Tibial nerve (tissue), 4 donors: ENCODE data around the gene CCDC69. TPM values are rescaled to one million over a fixed set of nuclear protein-coding genes. Genes with fewer than 3 reads are reported as not detected.

Source experiments
- DNase-seq, 2 donors: peaks; one replicate each; pipeline ENCODE4 v3.0.0-alpha.2; 2019; ENCODE audit warnings: low spot score in 2 of 2
- H3K27ac ChIP-seq, 4 donors: fragments of 200-600 bp; sonication (generic) in 3 of 4; one replicate each; pipeline ENCODE4 v1.5.1; 2017 to 2019; ENCODE audit warnings: mild to moderate bottlenecking in 1 of 4
- H3K27me3 ChIP-seq, 2 donors: fragments of 200-600 bp; sonication (generic) in 1 of 2; one replicate each; pipeline versions ENCODE4 v1.5.1 to v1.6.0; 2017 to 2019
- H3K36me3 ChIP-seq, 3 donors: fragments of 200-600 bp; sonication (generic); one replicate each; pipeline ENCODE4 v1.5.1; 2018 to 2019
- H3K4me1 ChIP-seq, 4 donors: fragments of 200-600 bp; sonication (generic) in 3 of 4; one replicate each; pipeline ENCODE4 v1.5.1; 2017 to 2019
- H3K4me3 ChIP-seq, 4 donors: fragments of 200-600 bp; sonication (generic) in 3 of 4; one replicate each; pipeline ENCODE4 v1.5.1; 2017 to 2019; ENCODE audit warnings: mild to moderate bottlenecking in 1 of 4, moderate library complexity in 1 of 4
- H3K9me3 ChIP-seq, 4 donors: fragments of 200-600 bp; sonication (generic) in 3 of 4; one replicate each; pipeline ENCODE4 v1.5.1; 2017 to 2019
- CTCF ChIP-seq, 5 experiments: fragments of 200-600 bp in 3 of 5; fragments of 450-650 bp in 2 of 5; sonication (generic) in 3 of 5; IDR thresholded peaks; one replicate each; pipeline ENCODE4 v1.5.1; 2016 to 2019; ENCODE audit warnings: antibody characterized with exemption in 5 of 5, mild to moderate bottlenecking in 3 of 5, moderate library complexity in 2 of 5
- EP300 ChIP-seq, 2 donors: sonication (generic); formaldehyde crosslinking; IDR thresholded peaks; one replicate each; pipeline ENCODE4 v1.6.1; 2017; ENCODE audit warnings: antibody characterized with exemption in 2 of 2, mild to moderate bottlenecking in 1 of 2
- POLR2A ChIP-seq, 2 donors: fragments of 450-650 bp; IDR thresholded peaks; one replicate each; pipeline ENCODE4 v1.6.1; 2017; ENCODE audit warnings: antibody characterized with exemption in 2 of 2, mild to moderate bottlenecking in 2 of 2, moderate library complexity in 2 of 2
- WGBS, 2 donors: methylation state at CpG; one replicate each; pipeline ENCODE4 v1.1.5; 2018; 5-methylcytosine and 5-hydroxymethylcytosine counted together
- total RNA-seq, 4 donors: library from RNA; depleted of rRNA; stranded (reverse); fragments of >200 nt; gene quantifications; one replicate each; pipeline ENCODE4 v1.1.0, GENCODE V29; 2016

The CCDC69 gene
- total RNA-seq, 4 donors from 2014 or later = 95.6 to 201 (median 112) TPM

- TF ChIP-seq CTCF (IDR thresholded peaks at IDR 0.05) (no peak), EP300 (IDR thresholded peaks at IDR 0.05) (no peak), POLR2A (IDR thresholded peaks at IDR 0.05) (no peak)
- Histone ChIP-seq H3K4me1 (peaks cover 0 to 63% (median 31%) of the 10 kb centered on the region in 4 donors), H3K36me3 (no peaks in the 10 kb centered on the region), H3K27ac (peak overlapping the region in 3 of 4 donors; percentile 35 to 48 (median 47)), H3K27me3 (no peaks in the 10 kb centered on the region), H3K9me3 (no peaks in the 10 kb centered on the region), H3K4me3 (no peak overlapping the region)
- WGBS, 2 donors = 72 to 81% methylated on average over 3 of the region's 3 CpGs
- no peak for DNase-seq
Observed at GRCh38 chr5:151212406-151212798, 11.5 kb downstream of the CCDC69 start.

GRCh38 chr5:151208481-151208914 lies 15.4 kb downstream of the CCDC69 start:
- 21 to 55% methylated on average over 5 of the region's 5 CpGs for WGBS, 2 donors
- H3K36me3 ChIP-seq = no peaks in the 10 kb centered on the region
- peaks cover 0 to 38% (median 19%) of the 10 kb centered on the region in 4 donors for H3K4me1 ChIP-seq
- H3K4me3 ChIP-seq = no peak overlapping the region
- H3K9me3 ChIP-seq = no peaks in the 10 kb centered on the region
- peak overlapping the region; percentile 30 to 77 (median 42) for H3K27ac ChIP-seq
- H3K27me3 ChIP-seq = no peaks in the 10 kb centered on the region
- no peak for TF ChIP-seq EP300 (IDR thresholded peaks at IDR 0.05)
- DNase-seq = no peak

- no peak for TF ChIP-seq POLR2A (IDR thresholded peaks at IDR 0.05)
- WGBS, 2 donors = 79 to 81% methylated on average over 9 to 10 of the region's 10 CpGs
- Histone ChIP-seq H3K27ac (no peak overlapping the region), H3K27me3 (no peaks in the 10 kb centered on the region), H3K4me3 (no peak overlapping the region), H3K36me3 (peaks cover 0 to 12% (median 0%) of the 10 kb centered on the region in 3 donors), H3K9me3 (no peaks in the 10 kb centered on the region), H3K4me1 (peaks cover 0 to 25% (median 10%) of the 10 kb centered on the region in 4 donors)
- no peak for DNase-seq
Observed at GRCh38 chr5:151205411-151205810, 18.5 kb downstream of the CCDC69 start.

GRCh38 chr5:151204051-151204450 lies 19.8 kb downstream of the CCDC69 start:
- Histone ChIP-seq H3K27ac (no peak overlapping the region), H3K4me1 (peaks cover 0 to 17% (median 6%) of the 10 kb centered on the region in 4 donors), H3K9me3 (no peaks in the 10 kb centered on the region), H3K27me3 (no peaks in the 10 kb centered on the region), H3K36me3 (peaks cover 0 to 19% (median 0%) of the 10 kb centered on the region in 3 donors), H3K4me3 (no peak overlapping the region)
- no peak for DNase-seq
- WGBS, 2 donors = 81 to 83% methylated on average over 5 of the region's 5 CpGs
- TF ChIP-seq CTCF (IDR thresholded peaks at IDR 0.05) (no peak), EP300 (IDR thresholded peaks at IDR 0.05) (no peak), POLR2A (IDR thresholded peaks at IDR 0.05) (no peak)

- WGBS, 2 donors = 76 to 82% methylated on average over 5 of the region's 5 CpGs
- H3K4me3 ChIP-seq = no peak overlapping the region
- DNase-seq = no peak
- peaks cover 0 to 19% (median 0%) of the 10 kb centered on the region in 3 donors for H3K36me3 ChIP-seq
- H3K4me1 ChIP-seq = peaks cover 0 to 8% (median 0%) of the 10 kb centered on the region in 4 donors
- no peaks in the 10 kb centered on the region for H3K27me3 ChIP-seq
- H3K27ac ChIP-seq = no peak overlapping the region
- H3K9me3 ChIP-seq = no peaks in the 10 kb centered on the region
- TF ChIP-seq EP300 (IDR thresholded peaks at IDR 0.05) = no peak
- no peak for TF ChIP-seq CTCF (IDR thresholded peaks at IDR 0.05)
- TF ChIP-seq POLR2A (IDR thresholded peaks at IDR 0.05) = no peak
Observed at GRCh38 chr5:151202381-151203139, 21.3 kb downstream of the CCDC69 start.

- WGBS, 2 donors = 76 to 80% methylated on average over 6 of the region's 6 CpGs
- H3K9me3 ChIP-seq = no peaks in the 10 kb centered on the region
- no peak overlapping the region for H3K27ac ChIP-seq
- H3K27me3 ChIP-seq = no peaks in the 10 kb centered on the region
- no peak overlapping the region for H3K4me3 ChIP-seq
- peaks cover 0 to 19% (median 0%) of the 10 kb centered on the region in 3 donors for H3K36me3 ChIP-seq
- no peak for TF ChIP-seq CTCF (IDR thresholded peaks at IDR 0.05)
- no peak for TF ChIP-seq POLR2A (IDR thresholded peaks at IDR 0.05)
- no peak for TF ChIP-seq EP300 (IDR thresholded peaks at IDR 0.05)
- peaks cover 0 to 10% (median 4%) of the 10 kb centered on the region in 4 donors for H3K4me1 ChIP-seq
- no peak for DNase-seq
Observed at GRCh38 chr5:151200913-151201595, 22.8 kb downstream of the CCDC69 start.
